ENCODE results near the gene ONECUT1. TPM values are rescaled to one million over a fixed set of nuclear protein-coding genes. Genes with fewer than 3 reads are reported as not detected.

ONECUT1 gene
- total and polyA plus RNA-seq, 7 donors: 0.36 TPM; not detected in 6

DNA sequence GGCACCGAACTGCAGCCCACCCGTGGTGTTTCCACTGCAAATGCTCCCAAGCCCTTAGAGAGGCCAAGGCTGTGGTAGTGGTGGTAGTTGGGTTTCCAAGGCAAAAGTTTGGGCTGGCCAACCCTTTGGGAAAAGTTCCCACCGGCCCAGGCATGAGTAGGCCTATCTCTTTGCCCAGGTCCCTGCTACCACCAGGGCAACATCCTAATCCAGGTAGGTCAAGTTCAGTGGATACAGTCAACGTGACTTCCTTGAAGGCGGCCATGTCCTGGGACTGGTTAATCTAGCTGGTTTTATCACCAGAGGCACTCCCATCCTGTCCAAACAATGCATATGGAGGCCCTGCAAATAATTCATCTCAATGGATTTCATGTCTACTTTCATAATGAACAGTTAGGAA, 1.6 kb upstream of the ONECUT1 start:
- peaks cover 0 to 48% (median 42%) of the 10 kb centered on the region in 4 donors for H3K4me1 ChIP-seq
- 51 to 56% methylated on average over 5 of the region's 5 CpGs for WGBS, 2 donors
- intact Hi-C loops (cut with DNase I): no loop called here
- H3K27me3 ChIP-seq: peaks cover 60 to 93% (median 76%) of the 10 kb centered on the region in 3 donors
- no peak overlapping the region for H3K4me3 ChIP-seq
- H3K27ac ChIP-seq: no peak overlapping the region
- DNase-seq: no peak
- H3K9me3 ChIP-seq: peaks cover 0 to 4% (median 0%) of the 10 kb centered on the region in 4 donors
- TF ChIP-seq, protein P1, sequence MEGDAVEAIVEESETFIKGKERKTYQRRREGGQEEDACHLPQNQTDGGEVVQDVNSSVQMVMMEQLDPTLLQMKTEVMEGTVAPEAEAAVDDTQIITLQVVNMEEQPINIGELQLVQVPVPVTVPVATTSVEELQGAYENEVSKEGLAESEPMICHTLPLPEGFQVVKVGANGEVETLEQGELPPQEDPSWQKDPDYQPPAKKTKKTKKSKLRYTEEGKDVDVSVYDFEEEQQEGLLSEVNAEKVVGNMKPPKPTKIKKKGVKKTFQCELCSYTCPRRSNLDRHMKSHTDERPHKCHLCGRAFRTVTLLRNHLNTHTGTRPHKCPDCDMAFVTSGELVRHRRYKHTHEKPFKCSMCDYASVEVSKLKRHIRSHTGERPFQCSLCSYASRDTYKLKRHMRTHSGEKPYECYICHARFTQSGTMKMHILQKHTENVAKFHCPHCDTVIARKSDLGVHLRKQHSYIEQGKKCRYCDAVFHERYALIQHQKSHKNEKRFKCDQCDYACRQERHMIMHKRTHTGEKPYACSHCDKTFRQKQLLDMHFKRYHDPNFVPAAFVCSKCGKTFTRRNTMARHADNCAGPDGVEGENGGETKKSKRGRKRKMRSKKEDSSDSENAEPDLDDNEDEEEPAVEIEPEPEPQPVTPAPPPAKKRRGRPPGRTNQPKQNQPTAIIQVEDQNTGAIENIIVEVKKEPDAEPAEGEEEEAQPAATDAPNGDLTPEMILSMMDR (IDR thresholded peaks at IDR 0.05): no peak
- TF ChIP-seq POLR2A (IDR thresholded peaks at IDR 0.05) (no peak), EP300 (IDR thresholded peaks at IDR 0.05) (no peak), POLR2AphosphoS5 (IDR thresholded peaks at IDR 0.05) (no peak)
- no peaks in the 10 kb centered on the region for H3K36me3 ChIP-seq

- no peak for DNase-seq
- no peaks in the 10 kb centered on the region for H3K36me3 ChIP-seq
- no peak for TF ChIP-seq EP300 (IDR thresholded peaks at IDR 0.05)
- no peak for TF ChIP-seq POLR2AphosphoS5 (IDR thresholded peaks at IDR 0.05)
- TF ChIP-seq, protein P1 (IDR thresholded peaks at IDR 0.05): no peak
- no peak for TF ChIP-seq POLR2A (IDR thresholded peaks at IDR 0.05)
- WGBS, 2 donors: 14 to 45% methylated on average over 50 of the region's 50 CpGs
- H3K4me3 ChIP-seq: peak overlapping the region; percentile 23 to 59 (median 50)
- H3K4me1 ChIP-seq: peaks cover 0 to 50% (median 43%) of the 10 kb centered on the region in 4 donors
- no peak overlapping the region for H3K27ac ChIP-seq
- H3K9me3 ChIP-seq: peaks cover 0 to 4% (median 0%) of the 10 kb centered on the region in 4 donors
- intact Hi-C loops (cut with DNase I): no loop called here
- H3K27me3 ChIP-seq: peaks cover 60 to 93% (median 76%) of the 10 kb centered on the region in 3 donors
These were observed 1.0 kb upstream of the ONECUT1 start for GRCh38 chr15:52790941-52791751.

GRCh38 chr15:52789601-52790168, 451 bp downstream of the ONECUT1 start:
- intact Hi-C loops (cut with DNase I): no loop called here
- TF ChIP-seq, protein P1 (IDR thresholded peaks at IDR 0.05): no peak
- TF ChIP-seq POLR2AphosphoS5 (IDR thresholded peaks at IDR 0.05) (no peak), EP300 (IDR thresholded peaks at IDR 0.05) (no peak), POLR2A (IDR thresholded peaks at IDR 0.05) (no peak)
- Histone ChIP-seq H3K27ac (no peak overlapping the region), H3K36me3 (no peaks in the 10 kb centered on the region), H3K9me3 (peaks cover 0 to 4% (median 0%) of the 10 kb centered on the region in 4 donors), H3K27me3 (peaks cover 60 to 93% (median 76%) of the 10 kb centered on the region in 3 donors), H3K4me3 (peak overlapping the region; percentile 23 to 59 (median 50)), H3K4me1 (peaks cover 0 to 58% (median 52%) of the 10 kb centered on the region in 4 donors)
- DNase-seq: no peak
- WGBS, 2 donors: 2% methylated on average over 51 of the region's 51 CpGs

DNA sequence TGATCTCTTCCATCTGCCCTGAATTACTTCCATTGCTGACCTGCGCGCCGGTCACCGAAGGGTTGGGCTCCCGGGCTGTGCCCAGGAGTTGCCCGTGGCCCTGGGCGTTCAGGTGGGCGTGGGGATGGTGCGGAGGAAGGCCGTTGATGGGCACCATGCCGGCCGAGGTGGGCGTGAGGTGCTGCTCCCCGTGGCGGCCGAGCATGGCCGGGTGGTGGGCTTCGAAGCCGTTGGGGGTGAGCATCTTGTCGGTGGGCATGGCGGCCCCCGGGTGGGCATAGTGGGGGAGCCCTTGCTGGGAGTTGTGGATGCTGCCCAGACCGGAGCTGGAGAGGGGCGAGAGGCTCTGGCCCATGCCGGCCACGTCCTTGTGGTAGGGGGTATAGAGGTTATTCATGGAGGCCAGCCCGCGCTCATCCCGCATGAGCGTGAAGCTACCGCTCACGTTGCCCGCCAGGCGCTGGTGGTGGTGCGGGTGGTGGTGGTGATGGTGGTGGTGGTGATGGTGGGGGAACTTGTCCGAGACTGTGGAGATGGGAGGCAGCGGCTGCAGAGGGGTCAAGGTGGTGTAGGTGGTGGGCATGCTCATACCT, 1.0 kb downstream of the ONECUT1 start:
- peaks cover 0 to 64% (median 58%) of the 10 kb centered on the region in 4 donors for H3K4me1 ChIP-seq
- DNase-seq: no peak
- no peak overlapping the region for H3K27ac ChIP-seq
- intact Hi-C loops (cut with DNase I): no loop called here
- H3K9me3 ChIP-seq: peaks cover 0 to 4% (median 0%) of the 10 kb centered on the region in 4 donors
- WGBS, 2 donors: 7 to 11% methylated on average over 37 of the region's 37 CpGs
- H3K36me3 ChIP-seq: no peaks in the 10 kb centered on the region
- TF ChIP-seq POLR2AphosphoS5 (IDR thresholded peaks at IDR 0.05): no peak
- no peak for TF ChIP-seq EP300 (IDR thresholded peaks at IDR 0.05)
- no peak for TF ChIP-seq POLR2A (IDR thresholded peaks at IDR 0.05)
- TF ChIP-seq, protein P1 (IDR thresholded peaks at IDR 0.05): no peak
- peak overlapping the region in 3 of 4 donors; percentile 46 to 59 (median 53) for H3K4me3 ChIP-seq
- H3K27me3 ChIP-seq: peaks cover 65 to 93% (median 77%) of the 10 kb centered on the region in 3 donors

Measured in sigmoid colon (tissue), 7 donors.